ENCODE measurements around the gene MCM9. TPM values are rescaled to one million over a fixed set of nuclear protein-coding genes. Genes with fewer than 3 reads are reported as not detected.

MCM9 gene
- total RNA-seq, 6 experiments from 2014 or later: 4.3 to 7.6 (median 6.9) TPM

GRCh38 chr6:118810420-118811027 is 124.4 kb downstream of the MCM9 start:
- H3K27me3 ChIP-seq: no peaks in the 10 kb centered on the region
- intact Hi-C loops (cut with DNase I): no loop called here
- ATAC-seq: peak; percentile 30 to 63 (median 61)
- no peak for DNase-seq
- H3K9me3 ChIP-seq: no peaks in the 10 kb centered on the region
- no peak overlapping the region for H3K4me3 ChIP-seq
- TF ChIP-seq CTCF (IDR thresholded peaks at IDR 0.05): no peak
- TF ChIP-seq POLR2A (IDR thresholded peaks at IDR 0.05): no peak
- H3K27ac ChIP-seq: no peak overlapping the region
- H3K4me1 ChIP-seq: no peaks in the 10 kb centered on the region
- peaks cover 0 to 3% (median under 1%) of the 10 kb centered on the region in 4 donors for H3K36me3 ChIP-seq
- 69% methylated on average over 2 of the region's 4 CpGs for WGBS (ENCODE audit: insufficient coverage, low coverage, low lambda C conversion rate, missing lambda C conversion rate)

GRCh38 chr6:118808793-118809638 is 125.9 kb downstream of the MCM9 start:
- ATAC-seq: peak in 3 of 4 donors; percentile 33 to 47 (median 35)
- intact Hi-C loops (cut with DNase I): no loop called here

DNA sequence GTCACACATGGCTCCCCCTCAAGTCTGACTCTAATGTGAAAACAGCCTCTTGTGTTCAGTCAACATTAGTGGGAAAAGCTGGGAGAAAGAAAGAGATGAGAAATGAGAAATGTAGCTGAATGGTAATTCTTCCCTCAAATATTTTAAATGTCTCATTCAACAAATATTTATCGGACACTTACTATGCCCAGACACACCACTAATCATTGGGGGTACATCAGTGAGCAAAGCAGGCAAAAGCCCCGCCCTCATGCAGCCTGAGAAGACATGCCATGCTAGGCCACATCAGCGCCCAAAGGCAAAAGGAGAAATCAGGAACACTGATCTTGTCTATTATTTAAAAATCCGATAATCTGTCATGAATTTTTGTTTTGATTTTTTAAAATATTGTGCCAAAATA is 130.9 kb downstream of the MCM9 start:
- no peak overlapping the region for H3K27ac ChIP-seq
- intact Hi-C loops (cut with DNase I): no loop called here
- no peaks in the 10 kb centered on the region for H3K9me3 ChIP-seq
- H3K36me3 ChIP-seq: no peaks in the 10 kb centered on the region
- WGBS (ENCODE audit: insufficient coverage, low coverage, low lambda C conversion rate, missing lambda C conversion rate): 84% methylated on average over 4 of the region's 4 CpGs
- DNase-seq: no peak
- ATAC-seq: no peak
- H3K27me3 ChIP-seq: no peaks in the 10 kb centered on the region
- peaks cover 0 to 4% (median 0%) of the 10 kb centered on the region in 4 donors for H3K4me1 ChIP-seq
- no peak overlapping the region for H3K4me3 ChIP-seq
- TF ChIP-seq POLR2A (IDR thresholded peaks at IDR 0.05) (no peak), CTCF (IDR thresholded peaks at IDR 0.05) (no peak)

More at GRCh38 chr6:118808793-118809638, 125.9 kb downstream of the MCM9 start:
- no peak overlapping the region for H3K4me3 ChIP-seq
- no peaks in the 10 kb centered on the region for H3K36me3 ChIP-seq
- 53% methylated on average over 3 of the region's 5 CpGs for WGBS (ENCODE audit: insufficient coverage, low coverage, low lambda C conversion rate, missing lambda C conversion rate)
- no peaks in the 10 kb centered on the region for H3K9me3 ChIP-seq
- DNase-seq: no peak
- H3K4me1 ChIP-seq: no peaks in the 10 kb centered on the region
- H3K27ac ChIP-seq: no peak overlapping the region
- no peak for TF ChIP-seq CTCF (IDR thresholded peaks at IDR 0.05)
- no peak for TF ChIP-seq POLR2A (IDR thresholded peaks at IDR 0.05)
- no peaks in the 10 kb centered on the region for H3K27me3 ChIP-seq

DNA sequence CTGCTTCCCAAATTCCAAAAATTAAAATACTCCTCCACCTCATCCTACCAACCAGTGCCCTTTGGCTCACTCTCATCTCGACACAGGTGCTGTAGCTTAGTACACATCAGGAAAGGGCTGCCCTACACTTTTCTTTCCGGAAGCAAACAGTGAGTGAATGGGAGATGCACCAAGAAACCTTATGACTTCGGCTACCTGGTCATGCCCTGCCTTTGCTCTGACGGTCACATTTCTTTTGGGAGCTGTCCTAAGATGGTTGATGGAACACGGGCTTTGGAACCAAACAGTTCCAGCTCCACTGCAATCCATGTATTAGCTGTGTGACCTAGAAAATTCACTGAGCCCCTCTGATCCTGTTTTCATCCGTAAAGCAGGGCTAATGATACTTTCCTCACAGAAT is 133.7 kb downstream of the MCM9 start:
- ATAC-seq: no peak
- H3K9me3 ChIP-seq: no peaks in the 10 kb centered on the region
- H3K4me3 ChIP-seq: no peak overlapping the region
- H3K36me3 ChIP-seq: no peaks in the 10 kb centered on the region
- H3K4me1 ChIP-seq: peaks cover 0 to 4% (median 0%) of the 10 kb centered on the region in 4 donors
- DNase-seq: no peak
- no peak overlapping the region for H3K27ac ChIP-seq
- TF ChIP-seq POLR2A (IDR thresholded peaks at IDR 0.05) (no peak), CTCF (IDR thresholded peaks at IDR 0.05) (no peak)
- intact Hi-C loops (cut with DNase I): no loop called here
- no peaks in the 10 kb centered on the region for H3K27me3 ChIP-seq
- WGBS (ENCODE audit: insufficient coverage, low coverage, low lambda C conversion rate, missing lambda C conversion rate): 79% methylated on average over 5 of the region's 6 CpGs

Measured in right lobe of liver (tissue), 6 donors.